Caco-2 (cell line): Measurements from ENCODE around the gene C1QC. TPM values are rescaled to one million over a fixed set of nuclear protein-coding genes. Genes with fewer than 3 reads are reported as not detected.

Source experiments
- BruUV-seq: library from RNA; stranded (reverse); fragments of 400-500 nt; replicated peaks from 2 replicates; lab custom pipeline; 2021; lab: Mats Ljungman, UMichigan
- CTCF ChIA-PET: fragments of 300-600 bp; sonication (Branson Sonifier 250); formaldehyde crosslinking; loops from one replicate; lab custom pipeline; 2022; ENCODE audit warnings: antibody characterized with exemption; lab: Charles Lee
- POLR2A ChIA-PET: fragments of 300-600 bp; sonication (Branson Sonifier 250); formaldehyde crosslinking; loops from one replicate; lab custom pipeline; 2022; ENCODE audit warnings: antibody characterized with exemption; lab: Charles Lee
- DNase-seq, 2 experiments: peaks; one replicate each; pipeline versions ENCODE4 v3.0.0 to v3.0.0-alpha.2; 2020 to 2022
- H3K27me3 ChIP-seq: replicated peaks from 2 replicates; pipeline ENCODE4 v1.6.0; 2011; ENCODE audit warnings: low read length; ENCODE audit not compliant: control insufficient read depth, insufficient read depth
- H3K36me3 ChIP-seq: 2 replicates; pipeline ENCODE4 v1.5.1; 2011; ENCODE audit warnings: low read length; ENCODE audit not compliant: control insufficient read depth, insufficient read depth
- H3K4me1 ChIP-seq: fragments of 250-450 bp; sonication (Bioruptor Pico); 2 replicates; pipeline ENCODE4 v1.5.1; 2020; ENCODE audit warnings: mild to moderate bottlenecking
- H3K4me3 ChIP-seq: 2 replicates; pipeline ENCODE4 v1.5.1; 2011; ENCODE audit warnings: low read depth, mild to moderate bottlenecking, control low read depth, low read length
- H3K9me3 ChIP-seq: fragments of 250-450 bp; sonication (Bioruptor Pico); 2 replicates; pipeline ENCODE4 v1.5.1; 2020; ENCODE audit warnings: mild to moderate bottlenecking, moderate library complexity
- H3K27ac Mint-ChIP-seq: one replicate; pipeline ENCODE4 v1.8.0; 2022; ENCODE audit warnings: mixed read lengths; ENCODE audit not compliant: unreplicated experiment
- H3K27me3 Mint-ChIP-seq: one replicate; pipeline ENCODE4 v1.8.0; 2022; ENCODE audit warnings: mixed read lengths; ENCODE audit not compliant: insufficient read depth, unreplicated experiment
- H3K36me3 Mint-ChIP-seq: one replicate; pipeline ENCODE4 v1.8.0; 2022; ENCODE audit warnings: mild to moderate bottlenecking, mixed read lengths; ENCODE audit not compliant: insufficient read depth, unreplicated experiment
- H3K4me1 Mint-ChIP-seq: one replicate; pipeline ENCODE4 v1.8.0; 2022; ENCODE audit warnings: low read depth, mixed read lengths; ENCODE audit not compliant: unreplicated experiment
- H3K4me3 Mint-ChIP-seq: one replicate; pipeline ENCODE4 v1.8.0; 2022; ENCODE audit warnings: mild to moderate bottlenecking, moderate library complexity, mixed read lengths; ENCODE audit not compliant: unreplicated experiment
- H3K9me3 Mint-ChIP-seq: one replicate; pipeline ENCODE4 v1.8.0; 2022; ENCODE audit warnings: mixed read lengths; ENCODE audit not compliant: unreplicated experiment
- CTCF ChIP-seq, 2 experiments: fragments of 200-600 bp in 1 of 2; IDR thresholded peaks; 1 replicate in 1 of 2; 2 replicates in 1 of 2; pipeline versions ENCODE4 v1.5.1 to v1.8.0; 2011 to 2022; ENCODE audit warnings: antibody characterized with exemption in 1 of 2, control low read depth in 1 of 2, inconsistent platforms in 1 of 2, low read depth in 1 of 2, low read length in 1 of 2, mild to moderate bottlenecking in 1 of 2, moderate library complexity in 1 of 2; ENCODE audit not compliant: insufficient read depth in 1 of 2, severe bottlenecking in 1 of 2, unreplicated experiment in 1 of 2
- intact Hi-C: fragments of 100-400 bp; cut with micrococcal nuclease; formaldehyde crosslinking; loops from one replicate; pipeline ENCODE4 v1.10.0; 2022; ENCODE audit not compliant: unreplicated experiment
- total RNA-seq: library from RNA; stranded (reverse); gene quantifications from 2 replicates; pipeline ENCODE4 v1.2.3, GENCODE V29; 2022

C1QC gene
- total RNA-seq, 1 experiment from 2014 or later = not detected

GRCh38 chr1:22662318-22662717, 18.9 kb downstream of the C1QC start:
- Histone ChIP-seq H3K27me3 (no peaks in the 10 kb centered on the region), H3K4me3 (no peak overlapping the region), H3K9me3 (no peaks in the 10 kb centered on the region), H3K36me3 (no peaks in the 10 kb centered on the region), H3K4me1 (no peaks in the 10 kb centered on the region)
- DNase-seq = peak; percentile 62 to 75
- no peaks in the 10 kb centered on the region for H3K36me3 Mint-ChIP-seq
- no peaks in the 10 kb centered on the region for H3K9me3 Mint-ChIP-seq
- CTCF ChIA-PET = interaction anchor here (0.5 to 0.7 kb wide), 2 partner anchors 42 to 311 kb away, joined by 3 to 4 read pairs; no protein-coding TSS in a partner anchor
- H3K27ac Mint-ChIP-seq = no peak overlapping the region
- no peak overlapping the region for H3K4me3 Mint-ChIP-seq
- TF ChIP-seq CTCF (IDR thresholded peaks at IDR 0.05; ENCODE audit: insufficient read depth in 1 of 2, low read depth in 1 of 2, low read length in 1 of 2, severe bottlenecking in 1 of 2, unreplicated experiment in 1 of 2) = no peak
- peaks cover 5% of the 10 kb centered on the region for H3K27me3 Mint-ChIP-seq
- BruUV-seq = no TSS peak
- POLR2A ChIA-PET = no interaction called here
- intact Hi-C loops = no loop called here
- H3K4me1 Mint-ChIP-seq = no peaks in the 10 kb centered on the region

GRCh38 chr1:22662986-22663408, 19.6 kb downstream of the C1QC start:
- H3K4me1 Mint-ChIP-seq = no peaks in the 10 kb centered on the region
- intact Hi-C loops = no loop called here
- no peak overlapping the region for H3K4me3 Mint-ChIP-seq

GRCh38 chr1:22665752-22666151, 22.3 kb downstream of the C1QC start:
- peak; percentile 69 to 82 for TF ChIP-seq CTCF (IDR thresholded peaks at IDR 0.05; ENCODE audit: insufficient read depth in 1 of 2, low read depth in 1 of 2, low read length in 1 of 2, severe bottlenecking in 1 of 2, unreplicated experiment in 1 of 2)
- Mint-ChIP-seq H3K4me1 (no peaks in the 10 kb centered on the region), H3K4me3 (no peak overlapping the region), H3K36me3 (no peaks in the 10 kb centered on the region), H3K9me3 (no peaks in the 10 kb centered on the region), H3K27me3 (peaks cover 3% of the 10 kb centered on the region), H3K27ac (no peak overlapping the region)
- ChIA-PET CTCF (interaction anchor here (0.7 kb wide), 1 partner anchor 204 kb away, joined by 3 read pairs; no protein-coding TSS in a partner anchor), POLR2A (no interaction called here)
- no peak overlapping the region for H3K4me3 ChIP-seq
- BruUV-seq = no TSS peak
- no peaks in the 10 kb centered on the region for H3K4me1 ChIP-seq
- no peaks in the 10 kb centered on the region for H3K36me3 ChIP-seq
- intact Hi-C loops = loop anchor here (1.0 kb wide), 2 partner anchors 265 to 299 kb away; no protein-coding TSS in a partner anchor
- no peaks in the 10 kb centered on the region for H3K27me3 ChIP-seq
- no peaks in the 10 kb centered on the region for H3K9me3 ChIP-seq
- peak; percentile 61 to 74 for DNase-seq

More at GRCh38 chr1:22662986-22663408, 19.6 kb downstream of the C1QC start:
- H3K4me3 ChIP-seq = no peak overlapping the region
- Mint-ChIP-seq H3K9me3 (no peaks in the 10 kb centered on the region), H3K27ac (no peak overlapping the region), H3K27me3 (peaks cover 3% of the 10 kb centered on the region), H3K36me3 (no peaks in the 10 kb centered on the region)
- no peak for TF ChIP-seq CTCF (IDR thresholded peaks at IDR 0.05; ENCODE audit: insufficient read depth in 1 of 2, low read depth in 1 of 2, low read length in 1 of 2, severe bottlenecking in 1 of 2, unreplicated experiment in 1 of 2)
- H3K9me3 ChIP-seq = no peaks in the 10 kb centered on the region
- no peaks in the 10 kb centered on the region for H3K4me1 ChIP-seq
- no TSS peak for BruUV-seq
- H3K27me3 ChIP-seq = no peaks in the 10 kb centered on the region
- CTCF ChIA-PET = no interaction called here
- no peak for DNase-seq
- POLR2A ChIA-PET = no interaction called here
- no peaks in the 10 kb centered on the region for H3K36me3 ChIP-seq
